H9 (cell line): Measurements from ENCODE around the gene ROBO4. TPM values are rescaled to one million over a fixed set of nuclear protein-coding genes. Genes with fewer than 3 reads are reported as not detected.

Experiments used
- DNase-seq: peaks from one replicate; pipeline ENCODE4 v3.0.0-alpha.2; 2017
- H2AFZ ChIP-seq: one replicate; pipeline ENCODE4 v1.6.1; 2013; ENCODE audit warnings: mild to moderate bottlenecking, low read length, control low read depth, moderate library complexity
- H2AK5ac ChIP-seq: 2 replicates; pipeline ENCODE4 v1.6.1; 2013; ENCODE audit warnings: low read length, control low read depth, mixed read lengths; ENCODE audit not compliant: insufficient read length
- H2BK120ac ChIP-seq: one replicate; pipeline ENCODE4 v1.6.1; 2013; ENCODE audit warnings: low read depth, mild to moderate bottlenecking, low read length, control low read depth, inconsistent platforms; ENCODE audit not compliant: poor library complexity, severe bottlenecking
- H2BK12ac ChIP-seq: 2 replicates; pipeline ENCODE4 v1.6.1; 2013; ENCODE audit warnings: low read length, control low read depth, mixed read lengths, low read depth; ENCODE audit not compliant: insufficient read length
- H2BK15ac ChIP-seq: 2 replicates; pipeline ENCODE4 v1.6.1; 2013; ENCODE audit warnings: low read depth, low read length, control low read depth
- H2BK20ac ChIP-seq: one replicate; pipeline ENCODE4 v1.6.1; 2013; ENCODE audit warnings: low read depth, mild to moderate bottlenecking, low read length, control low read depth, inconsistent platforms; ENCODE audit not compliant: poor library complexity, severe bottlenecking
- H2BK5ac ChIP-seq: 2 replicates; pipeline ENCODE4 v1.6.1; 2013; ENCODE audit warnings: low read length, control low read depth, mixed read lengths; ENCODE audit not compliant: insufficient read length
- H3K14ac ChIP-seq: 2 replicates; pipeline ENCODE4 v1.6.1; 2013; ENCODE audit warnings: low read length, control low read depth; ENCODE audit not compliant: insufficient read depth
- H3K18ac ChIP-seq: 2 replicates; pipeline ENCODE4 v1.6.1; 2013; ENCODE audit warnings: low read depth, mild to moderate bottlenecking, mixed read lengths, low read length, control low read depth; ENCODE audit not compliant: insufficient read length
- H3K23ac ChIP-seq: 2 replicates; pipeline ENCODE4 v1.6.1; 2013; ENCODE audit warnings: low read length, control low read depth, mixed read lengths, low read depth; ENCODE audit not compliant: insufficient read length
- H3K23me2 ChIP-seq: 2 replicates; pipeline ENCODE4 v1.6.1; 2013; ENCODE audit warnings: low read depth, mild to moderate bottlenecking, mixed read lengths, low read length, control low read depth; ENCODE audit not compliant: insufficient read length, poor library complexity, severe bottlenecking
- H3K27ac ChIP-seq: 2 replicates; pipeline ENCODE4 v1.5.1; 2013; ENCODE audit warnings: low read length, control low read depth, mixed read lengths, low read depth; ENCODE audit not compliant: insufficient read length
- H3K27me3 ChIP-seq: 2 replicates; pipeline ENCODE4 v1.6.1; 2013; ENCODE audit warnings: low read length, control low read depth, inconsistent platforms; ENCODE audit not compliant: insufficient read depth
- H3K4ac ChIP-seq: 2 replicates; pipeline ENCODE4 v1.6.1; 2013; ENCODE audit warnings: low read depth, mild to moderate bottlenecking, control low read depth, inconsistent platforms, low read length, moderate library complexity
- H3K4me1 ChIP-seq: 2 replicates; pipeline ENCODE4 v1.6.1; 2013; ENCODE audit warnings: low read length, control low read depth, inconsistent platforms; ENCODE audit not compliant: insufficient read depth
- H3K4me2 ChIP-seq: 2 replicates; pipeline ENCODE4 v1.6.1; 2013; ENCODE audit warnings: low read length, control low read depth, mixed read lengths; ENCODE audit not compliant: insufficient read length, insufficient read depth
- H3K56ac ChIP-seq: 2 replicates; pipeline ENCODE4 v1.6.1; 2013; ENCODE audit warnings: low read depth, mild to moderate bottlenecking, mixed read lengths, low read length, control low read depth; ENCODE audit not compliant: insufficient read length
- H3K79me1 ChIP-seq: 2 replicates; pipeline ENCODE4 v1.6.1; 2013; ENCODE audit warnings: low read depth, mild to moderate bottlenecking, moderate library complexity, low read length, control low read depth, inconsistent platforms; ENCODE audit not compliant: insufficient read depth, poor library complexity, severe bottlenecking
- H3K79me2 ChIP-seq: 2 replicates; pipeline ENCODE4 v1.6.1; 2013; ENCODE audit warnings: low read length, control low read depth, inconsistent platforms; ENCODE audit not compliant: insufficient read depth
- H3K9ac ChIP-seq: 2 replicates; pipeline ENCODE4 v1.6.1; 2013; ENCODE audit warnings: low read length, control low read depth, mixed read lengths; ENCODE audit not compliant: insufficient read length; ENCODE audit errors: extremely low read depth
- H3K9me3 ChIP-seq: one replicate; pipeline ENCODE4 v1.6.1; 2013; ENCODE audit warnings: low read depth, low read length, inconsistent platforms; ENCODE audit not compliant: control insufficient read depth
- H3T11ph ChIP-seq: one replicate; pipeline ENCODE4 v1.6.1; 2013; ENCODE audit warnings: mild to moderate bottlenecking, low read length, control low read depth, inconsistent platforms
- H4K20me1 ChIP-seq: one replicate; pipeline ENCODE4 v1.6.1; 2013; ENCODE audit not compliant: control insufficient read depth, insufficient read length, insufficient read depth
- H4K5ac ChIP-seq: 2 replicates; pipeline ENCODE4 v1.6.1; 2013; ENCODE audit warnings: low read depth, mild to moderate bottlenecking, mixed read lengths, low read length, control low read depth; ENCODE audit not compliant: insufficient read length
- H4K8ac ChIP-seq: replicated peaks from 2 replicates; pipeline ENCODE4 v1.6.1; 2013; ENCODE audit warnings: low read length, control low read depth, mixed read lengths, low read depth; ENCODE audit not compliant: insufficient read length
- H4K91ac ChIP-seq: 2 replicates; pipeline ENCODE4 v1.6.1; 2013; ENCODE audit warnings: low read depth, mild to moderate bottlenecking, moderate library complexity, mixed read lengths, low read length, control low read depth; ENCODE audit not compliant: insufficient read length
- H3K27ac Mint-ChIP-seq, 3 experiments: 2 replicates in 2 of 3; 3 replicates in 1 of 3; pipeline ENCODE4 v1.8.0; 2020 to 2021; ENCODE audit warnings: mixed read lengths in 3 of 3, mild to moderate bottlenecking in 1 of 3, moderate library complexity in 1 of 3
- H3K27me3 Mint-ChIP-seq: 2 replicates; pipeline ENCODE4 v1.8.0; 2021; ENCODE audit warnings: low read depth, mild to moderate bottlenecking, moderate library complexity, mixed read lengths
- H3K36me3 Mint-ChIP-seq, 3 experiments: 2 replicates in 2 of 3; 3 replicates in 1 of 3; pipeline ENCODE4 v1.8.0; 2020 to 2021; ENCODE audit warnings: low read depth in 3 of 3, mixed read lengths in 3 of 3; ENCODE audit not compliant: insufficient read depth in 1 of 3
- H3K4me1 Mint-ChIP-seq, 2 experiments: 2 replicates each; pipeline ENCODE4 v1.8.0; 2020; ENCODE audit warnings: mixed read lengths in 2 of 2
- H3K4me3 Mint-ChIP-seq, 2 experiments: 2 replicates in 1 of 2; 3 replicates in 1 of 2; pipeline ENCODE4 v1.8.0; 2020 to 2021; ENCODE audit warnings: mild to moderate bottlenecking in 2 of 2, mixed read lengths in 2 of 2, moderate library complexity in 1 of 2
- H3K9me3 Mint-ChIP-seq, 2 experiments: 2 replicates in 1 of 2; 3 replicates in 1 of 2; pipeline ENCODE4 v1.8.0; 2020; ENCODE audit warnings: mild to moderate bottlenecking in 2 of 2, mixed read lengths in 2 of 2, moderate library complexity in 1 of 2
- CTCF ChIP-seq: fragments of 200-600 bp; sonication (generic); conservative IDR thresholded peaks from 3 replicates; pipeline ENCODE4 v1.8.0; 2021; ENCODE audit warnings: antibody characterized with exemption, mild to moderate bottlenecking
- WGBS: extraction: QIAGEN DNeasy Blood & Tissue Kit; methylation state at CpG from one replicate; pipeline ENCODE4 v1.1.7; 2013; ENCODE audit warnings: missing lambda C conversion rate, low lambda C conversion rate, mixed read lengths; ENCODE audit not compliant: insufficient read length; ENCODE audit errors: extremely low coverage; 5-methylcytosine and 5-hydroxymethylcytosine counted together
- total RNA-seq: library from RNA; stranded (reverse); gene quantifications from 2 replicates; pipeline ENCODE4 v1.2.1, GENCODE V29; 2021

The ROBO4 gene
- total RNA-seq, 1 experiment from 2014 or later: not detected

GRCh38 chr11:124875943-124876817 is 21.5 kb downstream of the ROBO4 start:
- Histone ChIP-seq H3K4me2 (peak overlapping the region; percentile 61), H3K27ac (no peak overlapping the region), H3K79me2 (no peaks in the 10 kb centered on the region), H3T11ph (no peak overlapping the region), H2AK5ac (no peak overlapping the region), H3K79me1 (no peaks in the 10 kb centered on the region), H4K20me1 (no peaks in the 10 kb centered on the region), H2BK12ac (no peak overlapping the region), H3K9me3 (no peaks in the 10 kb centered on the region), H3K23me2 (peaks cover 6% of the 10 kb centered on the region), H3K4me1 (no peaks in the 10 kb centered on the region), H2BK20ac (no peak overlapping the region), H3K4ac (no peak overlapping the region), H2AFZ (no peak overlapping the region), H3K9ac (no peak overlapping the region), H4K8ac (no peak overlapping the region), H2BK120ac (no peak overlapping the region), H3K14ac (peak overlapping the region; percentile 59; the same call in 1 of the 2 replicates), H3K18ac (peak overlapping the region; percentile 47), H2BK15ac (no peak overlapping the region), H3K56ac (no peak overlapping the region), H3K27me3 (peaks cover 17% of the 10 kb centered on the region; the same call in 1 of the 2 replicates), H4K5ac (no peak overlapping the region), H3K23ac (no peak overlapping the region), H2BK5ac (no peak overlapping the region), H4K91ac (no peak overlapping the region)
- no peaks in the 10 kb centered on the region; a peak in 2 of 7 replicates for H3K36me3 Mint-ChIP-seq
- TF ChIP-seq CTCF: peak; percentile 87
- no CpG with 5 or more reads among the region's 69 CpGs for WGBS
- peak overlapping the region in 2 of 3 experiments; percentile 66 to 92; a peak in 3 of 7 replicates for H3K27ac Mint-ChIP-seq
- peaks cover 0 to 3% of the 10 kb centered on the region in 2 experiments; a peak in 1 of 5 replicates for H3K9me3 Mint-ChIP-seq
- peaks cover 20 to 28% of the 10 kb centered on the region in 2 experiments for H3K4me1 Mint-ChIP-seq
- DNase-seq: peak; percentile 95
- H3K27me3 Mint-ChIP-seq: peaks cover 50% of the 10 kb centered on the region
- peak overlapping the region; percentile 82 to 89 for H3K4me3 Mint-ChIP-seq
